Gastrocnemius medialis (tissue), 4 donors: ENCODE data around the gene TJAP1.

Experiments used
- POLR2A ChIP-seq, 2 donors: fragments of 450-650 bp; IDR thresholded peaks; one replicate each; pipeline ENCODE4 v1.6.1; 2017; ENCODE audit warnings: antibody characterized with exemption in 2 of 2, mild to moderate bottlenecking in 2 of 2, moderate library complexity in 2 of 2
- TF ChIP-seq, protein P1 (sequence below), 5 experiments: fragments of 450-650 bp in 3 of 5; fragments of 200-600 bp in 2 of 5; sonication (generic) in 2 of 5; IDR thresholded peaks in 4 of 5; conservative IDR thresholded peaks in 1 of 5; 1 replicate in 4 of 5; 2 replicates in 1 of 5; pipeline ENCODE4 v1.5.1; 2016 to 2019; ENCODE audit warnings: antibody characterized with exemption in 5 of 5, mild to moderate bottlenecking in 3 of 5, moderate library complexity in 3 of 5

DNA sequence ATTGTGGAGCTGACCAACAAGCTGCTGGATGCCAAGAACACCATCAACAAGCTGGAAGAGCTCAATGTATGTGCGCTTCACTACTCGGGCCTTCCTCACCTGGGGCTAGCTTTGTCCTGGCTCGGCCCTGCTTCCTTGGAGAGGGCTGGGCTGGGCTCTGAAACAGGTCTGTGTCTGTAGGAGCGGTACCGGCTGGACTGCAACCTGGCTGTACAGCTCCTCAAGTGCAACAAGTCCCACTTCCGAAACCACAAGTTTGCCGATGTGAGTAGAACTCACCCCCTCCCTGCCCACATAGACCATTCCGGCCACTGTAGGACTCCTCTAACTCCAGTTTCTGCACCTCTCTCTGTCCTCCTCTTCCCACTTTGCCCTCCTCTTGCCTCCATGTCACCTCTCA lies 26.1 kb downstream of the TJAP1 start:
- no peak for TF ChIP-seq POLR2A (IDR thresholded peaks at IDR 0.05)
- TF ChIP-seq, protein P1, sequence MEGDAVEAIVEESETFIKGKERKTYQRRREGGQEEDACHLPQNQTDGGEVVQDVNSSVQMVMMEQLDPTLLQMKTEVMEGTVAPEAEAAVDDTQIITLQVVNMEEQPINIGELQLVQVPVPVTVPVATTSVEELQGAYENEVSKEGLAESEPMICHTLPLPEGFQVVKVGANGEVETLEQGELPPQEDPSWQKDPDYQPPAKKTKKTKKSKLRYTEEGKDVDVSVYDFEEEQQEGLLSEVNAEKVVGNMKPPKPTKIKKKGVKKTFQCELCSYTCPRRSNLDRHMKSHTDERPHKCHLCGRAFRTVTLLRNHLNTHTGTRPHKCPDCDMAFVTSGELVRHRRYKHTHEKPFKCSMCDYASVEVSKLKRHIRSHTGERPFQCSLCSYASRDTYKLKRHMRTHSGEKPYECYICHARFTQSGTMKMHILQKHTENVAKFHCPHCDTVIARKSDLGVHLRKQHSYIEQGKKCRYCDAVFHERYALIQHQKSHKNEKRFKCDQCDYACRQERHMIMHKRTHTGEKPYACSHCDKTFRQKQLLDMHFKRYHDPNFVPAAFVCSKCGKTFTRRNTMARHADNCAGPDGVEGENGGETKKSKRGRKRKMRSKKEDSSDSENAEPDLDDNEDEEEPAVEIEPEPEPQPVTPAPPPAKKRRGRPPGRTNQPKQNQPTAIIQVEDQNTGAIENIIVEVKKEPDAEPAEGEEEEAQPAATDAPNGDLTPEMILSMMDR (IDR thresholded peaks at IDR 0.05 in 4 of 5, conservative IDR thresholded peaks at IDR 0.05 in 1 of 5) = no peak
